ENCODE results near the gene MCTP2.

GRCh38 chr15:94335616-94336015 is 104.3 kb downstream of the MCTP2 start:
- TF ChIP-seq CTCF (IDR thresholded peaks at IDR 0.05) (no peak), POLR2A (IDR thresholded peaks at IDR 0.05) (no peak)
